SK-N-MC (cell line): Measurements from ENCODE around the gene TRIM8.

ENCODE experiments used
- DNase-seq: peaks from one replicate; pipeline ENCODE4 v3.0.0-alpha.2; 2011; ENCODE audit warnings: low read depth, low spot score
- H3K27ac ChIP-seq: fragments of 200-600 bp; sonication (generic); 2 replicates; pipeline ENCODE4 v1.5.1; 2016; ENCODE audit warnings: mixed run types
- H3K36me3 ChIP-seq: fragments of 200-600 bp; sonication (generic); 2 replicates; pipeline ENCODE4 v1.6.1; 2017; ENCODE audit warnings: antibody characterized with exemption, low read length, mixed read lengths; ENCODE audit not compliant: insufficient read depth
- H3K4me3 ChIP-seq: fragments of 200-600 bp; sonication (generic); 2 replicates; pipeline ENCODE4 v1.5.1; 2016
- H3K9ac ChIP-seq: fragments of 200-600 bp; sonication (generic); 2 replicates; pipeline ENCODE4 v1.8.0; 2017; ENCODE audit warnings: mixed run types, mixed read lengths; ENCODE audit not compliant: insufficient read length
- H3K9me3 ChIP-seq: fragments of 200-600 bp; sonication (generic); 2 replicates; pipeline ENCODE4 v1.6.1; 2017; ENCODE audit warnings: low read depth, mild to moderate bottlenecking, antibody characterized with exemption, low read length, moderate library complexity, mixed read lengths
- EZH2 ChIP-seq: fragments of 200-600 bp; sonication (generic); IDR thresholded peaks from one replicate; pipeline ENCODE4 v1.6.1; 2017; ENCODE audit warnings: antibody characterized with exemption
- FOXP2 ChIP-seq: optimal IDR thresholded peaks from 2 replicates; pipeline ENCODE3; 2011; ENCODE audit warnings: mild to moderate bottlenecking, moderate library complexity; ENCODE audit not compliant: insufficient read depth; ENCODE audit errors: extremely low read length, control extremely low read depth
- POLR2AphosphoS5 ChIP-seq: IDR thresholded peaks from 2 replicates; pipeline ENCODE4 v1.6.1; 2012; ENCODE audit warnings: mild to moderate bottlenecking, low read depth, low read length, borderline replicate concordance

TRIM8 gene

DNA sequence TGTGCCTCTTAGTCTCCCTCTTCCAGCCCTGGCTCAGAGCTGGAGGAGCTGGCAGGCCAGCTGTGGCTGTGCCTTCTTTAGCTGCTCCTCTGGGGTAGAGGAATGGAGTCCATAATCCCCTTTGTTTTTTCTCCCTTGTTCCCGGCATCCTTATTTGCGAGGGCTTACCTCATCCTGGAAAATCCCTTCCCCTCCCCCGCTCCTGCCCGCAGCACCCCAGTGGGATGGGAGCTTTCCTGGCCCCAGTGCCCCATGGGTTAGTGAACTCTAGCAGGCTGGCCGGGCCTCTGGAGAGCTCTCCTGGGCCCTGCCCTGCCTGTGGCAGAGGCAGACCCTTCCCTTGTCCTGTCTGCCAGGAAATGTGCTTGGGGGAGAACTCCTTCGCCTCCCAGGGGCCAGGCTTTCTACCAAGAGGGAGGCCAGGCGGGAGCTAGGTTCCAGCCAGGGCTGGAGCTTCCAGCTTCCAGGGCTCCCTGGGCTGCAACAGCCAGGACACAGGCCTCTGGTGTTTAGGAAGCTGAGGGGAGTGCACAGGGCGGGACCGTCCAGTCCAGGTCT is 16.5 kb upstream of the TRIM8 start:
- H3K9me3 ChIP-seq, result no peaks in the 10 kb centered on the region
- no peak overlapping the region for H3K4me3 ChIP-seq
- no peak overlapping the region for H3K9ac ChIP-seq
- no peak for TF ChIP-seq EZH2
- no peak for TF ChIP-seq POLR2AphosphoS5
- TF ChIP-seq FOXP2, result no peak
- DNase-seq, result no peak
- no peak overlapping the region for H3K27ac ChIP-seq
- H3K36me3 ChIP-seq, result no peaks in the 10 kb centered on the region

DNA sequence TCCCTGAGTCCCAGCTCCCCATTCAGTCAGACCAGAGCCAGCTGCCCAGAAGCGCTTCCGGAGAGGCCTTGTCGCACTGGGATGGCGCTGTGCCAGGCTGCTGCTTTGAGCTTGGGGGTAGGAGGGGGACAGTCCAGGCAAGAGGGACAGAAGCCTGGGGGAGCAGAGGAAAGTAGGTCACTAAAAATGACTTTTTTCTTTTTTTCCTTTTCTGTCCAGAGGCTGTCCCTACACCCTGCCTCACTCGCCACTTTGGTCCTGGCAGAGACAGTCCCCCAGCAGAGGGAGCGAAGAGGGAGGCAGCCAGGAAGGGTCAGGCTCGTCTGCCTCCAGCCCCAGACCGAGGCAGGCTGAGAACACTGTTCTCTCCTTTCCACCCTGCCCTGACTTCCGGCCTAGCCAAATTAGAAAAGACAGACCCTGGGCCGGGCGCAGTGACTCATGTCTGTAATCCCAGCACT is 15.8 kb upstream of the TRIM8 start:
- no peak overlapping the region for H3K27ac ChIP-seq
- H3K9ac ChIP-seq, result no peak overlapping the region

DNA sequence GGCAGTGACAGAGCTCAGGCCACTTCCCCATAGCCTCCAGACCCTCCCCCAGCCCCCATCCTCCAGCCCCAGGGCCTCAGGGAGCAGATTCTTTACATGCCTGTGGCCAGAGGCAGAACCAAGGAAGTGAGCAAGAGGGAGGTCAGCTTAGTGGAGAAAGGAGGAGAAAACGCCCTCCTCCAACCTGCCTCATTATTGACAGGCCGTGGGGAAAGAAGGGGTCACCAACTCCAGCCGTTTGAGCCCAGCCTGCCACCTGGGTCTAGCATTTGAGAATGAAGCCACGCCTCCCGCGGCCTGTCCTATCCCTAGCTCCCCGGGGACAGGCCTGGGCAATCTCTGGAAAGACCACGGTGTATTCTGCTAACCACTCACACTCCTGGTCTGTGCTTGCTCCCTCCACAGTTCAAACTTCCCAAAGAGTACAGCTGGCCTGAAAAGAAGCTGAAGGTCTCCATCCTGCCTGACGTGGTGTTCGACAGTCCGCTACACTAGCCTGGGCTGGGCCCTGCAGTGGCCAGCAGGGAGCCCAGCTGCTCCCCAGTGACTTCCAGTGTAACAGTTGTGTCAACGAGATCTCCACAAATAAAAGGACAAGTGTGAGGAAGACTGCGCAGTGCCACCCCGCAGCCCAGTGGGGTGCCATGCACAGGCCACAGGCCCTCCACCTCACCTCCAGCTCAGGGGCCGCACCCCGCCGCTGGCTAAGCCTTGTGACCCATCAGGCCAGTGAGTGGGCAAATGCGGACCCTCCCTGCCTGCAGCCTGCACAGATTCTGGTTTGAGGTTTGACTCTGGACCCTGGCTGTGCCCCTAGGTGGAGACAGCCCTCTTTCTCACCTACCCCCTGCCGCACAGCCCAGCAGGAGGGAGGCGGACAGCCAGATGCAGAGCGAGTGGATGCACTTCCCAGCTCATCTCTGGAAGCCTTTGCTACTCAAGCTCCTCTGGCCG is 14.3 kb upstream of the TRIM8 start:
- no peak for DNase-seq
- H3K9ac ChIP-seq, result no peak overlapping the region
- no peak overlapping the region for H3K27ac ChIP-seq
- no peak overlapping the region for H3K4me3 ChIP-seq
- TF ChIP-seq EZH2 (no peak), POLR2AphosphoS5 (no peak), FOXP2 (no peak)
- H3K9me3 ChIP-seq, result no peaks in the 10 kb centered on the region
- no peaks in the 10 kb centered on the region for H3K36me3 ChIP-seq

More for the DNA sequence above, 15.8 kb upstream of the TRIM8 start:
- no peak for DNase-seq
- Histone ChIP-seq H3K9me3 (no peaks in the 10 kb centered on the region), H3K4me3 (no peak overlapping the region), H3K36me3 (no peaks in the 10 kb centered on the region)
- TF ChIP-seq POLR2AphosphoS5 (no peak), FOXP2 (no peak), EZH2 (no peak)

DNA sequence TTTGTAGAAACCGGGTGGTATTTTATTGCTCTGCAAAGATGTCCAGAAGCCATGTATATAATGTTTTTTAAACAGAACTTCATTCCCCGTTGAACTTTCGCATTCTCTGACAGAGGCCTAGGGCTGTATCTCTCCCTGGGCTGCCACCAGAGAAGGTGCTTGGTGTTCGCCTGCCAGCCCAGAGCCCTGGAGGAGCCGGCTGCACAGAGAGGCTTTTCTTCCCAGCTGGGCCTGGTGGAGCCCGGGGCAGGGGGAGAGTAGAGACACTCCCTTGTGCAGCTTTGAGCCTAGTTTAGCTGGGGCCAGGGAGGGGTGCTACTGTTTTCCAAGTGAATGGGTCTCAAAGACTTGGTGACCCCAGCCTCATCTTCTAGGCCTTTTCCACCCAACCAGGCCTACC is 13.6 kb upstream of the TRIM8 start:
- TF ChIP-seq EZH2 (no peak), FOXP2 (no peak), POLR2AphosphoS5 (no peak)
- no peaks in the 10 kb centered on the region for H3K9me3 ChIP-seq
- no peak overlapping the region for H3K9ac ChIP-seq
- DNase-seq, result no peak
- no peaks in the 10 kb centered on the region for H3K36me3 ChIP-seq
- no peak overlapping the region for H3K4me3 ChIP-seq
- H3K27ac ChIP-seq, result no peak overlapping the region

DNA sequence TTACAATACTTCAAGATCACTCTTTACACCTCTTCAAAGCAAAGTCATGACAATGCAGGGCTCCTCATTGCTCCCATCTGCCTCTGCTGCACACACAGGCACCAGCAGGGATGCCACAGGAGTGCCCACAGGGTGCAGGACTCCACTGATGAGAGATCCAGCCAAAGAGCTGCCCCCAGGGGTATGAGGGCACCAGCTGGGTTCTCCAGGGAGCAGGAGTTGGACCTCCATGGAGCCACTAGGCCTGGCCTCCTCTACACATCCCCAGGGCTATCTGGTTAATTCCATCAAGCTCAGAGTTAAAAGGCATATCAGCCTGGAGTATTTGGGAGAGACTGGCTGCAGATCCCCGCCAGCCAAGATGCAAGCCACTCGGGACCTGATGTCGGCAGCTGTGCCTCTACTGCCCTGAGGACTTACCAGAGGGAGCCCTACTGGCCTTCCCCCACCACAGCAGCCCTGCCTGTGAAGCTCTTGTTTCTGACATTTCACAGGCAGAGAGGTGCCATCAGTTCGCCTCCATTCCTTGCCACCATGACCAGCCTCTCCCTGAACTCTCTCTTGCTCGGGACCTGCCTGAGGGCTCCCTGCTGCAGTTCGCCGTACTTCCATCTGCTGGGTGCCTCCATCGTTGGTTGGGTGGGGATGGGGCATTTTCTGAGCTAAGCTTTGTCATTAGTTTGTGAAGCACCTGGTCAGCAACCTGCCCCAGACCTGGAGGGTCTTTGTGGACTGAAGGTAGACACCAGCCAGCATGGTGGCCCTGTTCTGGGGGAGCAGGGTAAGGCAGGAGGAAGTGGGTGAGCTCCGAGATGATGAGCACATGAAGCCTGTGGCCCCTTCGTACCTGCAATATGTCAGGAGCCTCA is 12.5 kb upstream of the TRIM8 start:
- no peak for DNase-seq
- Histone ChIP-seq H3K9me3 (no peaks in the 10 kb centered on the region), H3K9ac (no peak overlapping the region), H3K36me3 (no peaks in the 10 kb centered on the region), H3K27ac (no peak overlapping the region), H3K4me3 (no peak overlapping the region)
- no peak for TF ChIP-seq POLR2AphosphoS5
- no peak for TF ChIP-seq FOXP2
- TF ChIP-seq EZH2, result no peak

DNA sequence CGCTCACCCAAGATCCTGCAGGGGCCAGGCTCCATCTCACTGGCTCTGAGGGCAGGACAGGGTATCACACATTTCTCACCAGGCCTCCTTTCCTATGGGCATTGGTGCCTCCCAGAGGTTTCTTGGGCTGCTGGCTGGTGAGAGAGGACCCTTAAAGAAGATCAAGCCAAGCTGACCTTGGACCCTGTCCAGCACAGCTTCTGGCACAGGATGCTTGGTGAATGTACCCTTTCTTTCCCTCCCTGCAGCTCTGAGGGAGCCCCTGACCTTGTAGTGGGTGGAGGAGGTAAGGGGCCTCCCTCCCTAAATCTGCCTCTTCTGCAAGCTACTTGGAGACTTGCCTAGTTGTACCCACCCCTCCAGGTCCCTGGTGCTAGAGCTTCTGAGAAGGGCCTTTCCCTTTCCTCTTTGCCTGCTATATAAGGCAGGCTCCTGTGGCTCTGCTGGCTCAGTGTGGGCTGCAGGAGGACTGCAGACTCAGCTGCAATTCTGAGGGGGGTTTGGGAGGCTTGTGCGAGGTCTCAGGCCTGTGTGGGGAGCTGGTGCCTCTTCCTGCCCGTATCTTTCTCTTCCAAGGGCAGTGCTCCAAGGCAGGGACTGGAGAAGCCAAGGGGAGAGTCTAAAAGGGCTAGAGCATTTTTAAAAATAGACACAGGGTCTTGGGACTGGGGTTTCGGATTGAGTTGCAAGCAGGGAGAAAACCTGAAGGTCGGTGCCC is 11.7 kb upstream of the TRIM8 start:
- no peak overlapping the region for H3K4me3 ChIP-seq
- no peaks in the 10 kb centered on the region for H3K9me3 ChIP-seq
- H3K36me3 ChIP-seq, result no peaks in the 10 kb centered on the region
- no peak for TF ChIP-seq FOXP2
- TF ChIP-seq EZH2, result no peak
- 0 out of 2 replicates have a peak, but pooled peaks have one; percentile 35 for TF ChIP-seq POLR2AphosphoS5
- H3K27ac ChIP-seq, result no peak overlapping the region
- DNase-seq, result no peak
- H3K9ac ChIP-seq, result no peak overlapping the region

DNA sequence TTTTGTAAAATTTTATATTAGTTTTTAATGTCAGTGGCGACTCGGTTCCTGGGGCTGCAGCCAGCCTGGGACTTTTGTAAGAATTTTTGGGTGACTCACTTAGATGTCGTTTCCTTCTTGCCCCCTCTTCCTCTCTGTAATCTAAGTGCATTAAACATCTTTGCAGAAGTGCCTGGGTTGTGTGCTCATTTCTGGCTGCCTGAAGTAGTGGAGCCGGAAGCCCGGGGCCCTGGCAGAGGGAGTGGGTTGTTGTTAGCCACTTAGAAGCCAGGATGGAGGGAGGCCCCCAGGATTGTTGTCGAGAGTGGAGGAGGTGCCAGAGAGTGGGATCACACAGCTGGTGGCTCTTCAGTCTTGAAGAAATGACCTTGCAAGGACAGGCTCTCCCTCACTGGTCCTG is 11.0 kb upstream of the TRIM8 start:
- no peaks in the 10 kb centered on the region for H3K9me3 ChIP-seq
- no peak for TF ChIP-seq EZH2
- TF ChIP-seq FOXP2, result no peak
- no peak for TF ChIP-seq POLR2AphosphoS5
- H3K9ac ChIP-seq, result no peak overlapping the region
- no peaks in the 10 kb centered on the region for H3K36me3 ChIP-seq
- no peak overlapping the region for H3K4me3 ChIP-seq
- no peak for DNase-seq
- H3K27ac ChIP-seq, result no peak overlapping the region
